ENCODE data around the gene BAHCC1. TPM values are rescaled to one million over a fixed set of nuclear protein-coding genes. Genes with fewer than 3 reads are reported as not detected.

Gene BAHCC1
- total RNA-seq, 1 experiment from 2014 or later, result 29.8 TPM

DNA sequence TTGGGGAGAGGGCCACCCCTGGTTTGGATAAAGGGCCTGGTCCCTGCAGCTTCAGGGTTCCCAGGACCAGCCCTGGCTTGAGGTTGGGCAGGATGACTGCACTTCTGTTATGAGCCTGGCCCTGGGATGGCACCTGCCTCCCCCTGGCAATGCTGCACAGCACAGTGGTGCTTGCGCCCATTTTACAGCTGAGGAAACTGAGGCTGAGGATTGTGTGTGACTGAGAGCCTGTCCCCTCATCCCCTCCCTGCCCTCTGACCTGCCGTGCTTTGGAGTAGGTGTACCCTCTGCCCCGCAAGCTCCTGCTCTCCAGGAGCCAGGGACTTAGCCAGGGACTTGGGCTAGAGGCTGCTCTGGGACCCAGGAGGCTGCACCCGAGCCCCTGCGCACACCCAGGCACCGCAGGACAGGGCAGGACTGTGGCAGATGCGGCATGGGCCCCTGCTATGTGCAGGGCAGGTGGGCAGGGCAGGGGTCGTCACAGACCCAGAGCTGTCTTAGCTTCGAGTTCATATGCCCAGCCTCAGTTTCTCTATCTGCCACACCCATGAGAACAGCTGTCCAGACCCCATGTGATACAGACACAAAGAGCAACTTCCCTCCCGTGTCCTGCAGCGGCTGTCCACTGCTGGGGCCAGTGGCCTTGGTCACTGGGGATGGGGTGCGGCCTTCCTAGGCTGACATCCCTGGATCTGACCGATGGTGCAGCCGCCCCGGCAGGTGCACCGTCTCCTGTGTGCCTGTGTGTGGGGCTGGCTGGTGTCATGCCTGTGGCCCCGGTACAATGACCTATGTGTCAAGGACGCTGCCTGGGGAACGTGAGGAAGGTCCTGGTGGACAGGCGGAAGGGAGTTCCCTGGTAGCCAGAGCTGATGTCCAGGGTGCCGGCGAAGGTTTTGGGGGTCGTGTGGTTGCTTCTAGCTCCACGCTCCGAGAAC lies 36.6 kb downstream of the BAHCC1 start:
- CTCF ChIA-PET, result interaction anchor here (1.2 to 4.7 kb wide), 4 partner anchors 9 to 122 kb away, joined by 3 to 45 read pairs (median 5); no protein-coding TSS in a partner anchor
- POLR2A ChIA-PET, result no interaction called here

DNA sequence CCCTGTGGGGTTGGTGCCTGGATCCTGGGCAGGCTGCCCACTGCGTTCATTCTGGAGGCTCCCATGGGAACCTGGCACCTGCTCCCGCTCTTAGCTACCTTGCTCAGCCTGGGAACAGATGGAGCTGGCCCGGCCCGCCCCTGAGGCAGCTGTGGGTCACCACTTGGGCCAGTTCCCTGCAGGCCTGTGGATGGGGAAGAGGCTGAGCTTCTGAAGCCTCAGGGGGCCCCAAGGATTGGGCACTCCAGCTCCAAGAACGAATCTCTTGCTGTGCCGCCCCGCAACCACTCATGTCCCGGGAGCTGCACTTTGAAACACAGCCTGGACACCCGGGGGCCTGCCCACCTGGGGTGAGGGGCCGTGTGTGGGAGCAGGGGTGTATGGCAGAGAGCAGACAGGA lies 37.7 kb downstream of the BAHCC1 start:
- ATAC-seq (no peak), DNase-seq (ENCODE audit: low spot score) (no peak)
- H3K4me1 Mint-ChIP-seq, result no peaks in the 10 kb centered on the region
- no peak overlapping the region for H3K4me3 Mint-ChIP-seq
- H3K36me3 Mint-ChIP-seq, result no peaks in the 10 kb centered on the region
- ChIA-PET POLR2A (interaction anchor here (0.8 kb wide), 1 partner anchor 29 kb away, joined by 3 read pairs; no protein-coding TSS in a partner anchor), CTCF (interaction anchor here (1.2 to 4.7 kb wide), 3 partner anchors 8 to 123 kb away, joined by 3 to 45 read pairs (median 4); no protein-coding TSS in a partner anchor)
- no peaks in the 10 kb centered on the region for H3K9me3 Mint-ChIP-seq
- H3K27me3 Mint-ChIP-seq (ENCODE audit: low read depth), result no peaks in the 10 kb centered on the region
- no peak for TF ChIP-seq SP1 (CRISPR knock-in tag; conservative IDR thresholded peaks at IDR 0.05)
- TF ChIP-seq, protein P1, sequence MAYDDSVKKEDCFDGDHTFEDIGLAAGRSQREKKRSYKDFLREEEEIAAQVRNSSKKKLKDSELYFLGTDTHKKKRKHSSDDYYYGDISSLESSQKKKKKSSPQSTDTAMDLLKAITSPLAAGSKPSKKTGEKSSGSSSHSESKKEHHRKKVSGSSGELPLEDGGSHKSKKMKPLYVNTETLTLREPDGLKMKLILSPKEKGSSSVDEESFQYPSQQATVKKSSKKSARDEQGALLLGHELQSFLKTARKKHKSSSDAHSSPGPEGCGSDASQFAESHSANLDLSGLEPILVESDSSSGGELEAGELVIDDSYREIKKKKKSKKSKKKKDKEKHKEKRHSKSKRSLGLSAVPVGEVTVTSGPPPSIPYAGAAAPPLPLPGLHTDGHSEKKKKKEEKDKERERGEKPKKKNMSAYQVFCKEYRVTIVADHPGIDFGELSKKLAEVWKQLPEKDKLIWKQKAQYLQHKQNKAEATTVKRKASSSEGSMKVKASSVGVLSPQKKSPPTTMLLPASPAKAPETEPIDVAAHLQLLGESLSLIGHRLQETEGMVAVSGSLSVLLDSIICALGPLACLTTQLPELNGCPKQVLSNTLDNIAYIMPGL (CRISPR knock-in tag; IDR thresholded peaks at IDR 0.05), result no peak
- TF ChIP-seq, protein P2, sequence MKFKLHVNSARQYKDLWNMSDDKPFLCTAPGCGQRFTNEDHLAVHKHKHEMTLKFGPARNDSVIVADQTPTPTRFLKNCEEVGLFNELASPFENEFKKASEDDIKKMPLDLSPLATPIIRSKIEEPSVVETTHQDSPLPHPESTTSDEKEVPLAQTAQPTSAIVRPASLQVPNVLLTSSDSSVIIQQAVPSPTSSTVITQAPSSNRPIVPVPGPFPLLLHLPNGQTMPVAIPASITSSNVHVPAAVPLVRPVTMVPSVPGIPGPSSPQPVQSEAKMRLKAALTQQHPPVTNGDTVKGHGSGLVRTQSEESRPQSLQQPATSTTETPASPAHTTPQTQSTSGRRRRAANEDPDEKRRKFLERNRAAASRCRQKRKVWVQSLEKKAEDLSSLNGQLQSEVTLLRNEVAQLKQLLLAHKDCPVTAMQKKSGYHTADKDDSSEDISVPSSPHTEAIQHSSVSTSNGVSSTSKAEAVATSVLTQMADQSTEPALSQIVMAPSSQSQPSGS (CRISPR knock-in tag; IDR thresholded peaks at IDR 0.05; ENCODE audit: borderline replicate concordance, low read depth), result no peak
- TF ChIP-seq JAZF1 (CRISPR knock-in tag; IDR thresholded peaks at IDR 0.05), result no peak
- TF ChIP-seq E2F1 (CRISPR knock-in tag; IDR thresholded peaks at IDR 0.05), result no peak
- no peak for TF ChIP-seq SOX15 (CRISPR knock-in tag; IDR thresholded peaks at IDR 0.05)
- TF ChIP-seq TCF7 (CRISPR knock-in tag; IDR thresholded peaks at IDR 0.05; ENCODE audit: low read depth), result no peak
- TF ChIP-seq ZNF425 (CRISPR knock-in tag; conservative IDR thresholded peaks at IDR 0.05), result no peak
- no peak for TF ChIP-seq ZNF138 (CRISPR knock-in tag; conservative IDR thresholded peaks at IDR 0.05)
- TF ChIP-seq CREM (CRISPR knock-in tag; IDR thresholded peaks at IDR 0.05), result no peak
- TF ChIP-seq, protein P3, sequence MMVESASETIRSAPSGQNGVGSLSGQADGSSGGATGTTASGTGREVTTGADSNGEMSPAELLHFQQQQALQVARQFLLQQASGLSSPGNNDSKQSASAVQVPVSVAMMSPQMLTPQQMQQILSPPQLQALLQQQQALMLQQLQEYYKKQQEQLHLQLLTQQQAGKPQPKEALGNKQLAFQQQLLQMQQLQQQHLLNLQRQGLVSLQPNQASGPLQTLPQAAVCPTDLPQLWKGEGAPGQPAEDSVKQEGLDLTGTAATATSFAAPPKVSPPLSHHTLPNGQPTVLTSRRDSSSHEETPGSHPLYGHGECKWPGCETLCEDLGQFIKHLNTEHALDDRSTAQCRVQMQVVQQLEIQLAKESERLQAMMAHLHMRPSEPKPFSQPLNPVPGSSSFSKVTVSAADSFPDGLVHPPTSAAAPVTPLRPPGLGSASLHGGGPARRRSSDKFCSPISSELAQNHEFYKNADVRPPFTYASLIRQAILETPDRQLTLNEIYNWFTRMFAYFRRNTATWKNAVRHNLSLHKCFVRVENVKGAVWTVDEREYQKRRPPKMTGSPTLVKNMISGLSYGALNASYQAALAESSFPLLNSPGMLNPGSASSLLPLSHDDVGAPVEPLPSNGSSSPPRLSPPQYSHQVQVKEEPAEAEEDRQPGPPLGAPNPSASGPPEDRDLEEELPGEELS (CRISPR knock-in tag; IDR thresholded peaks at IDR 0.05), result no peak
- H3K27ac Mint-ChIP-seq, result no peak overlapping the region

More for the DNA sequence above, 36.6 kb downstream of the BAHCC1 start:
- no peaks in the 10 kb centered on the region for H3K4me1 Mint-ChIP-seq
- H3K36me3 Mint-ChIP-seq, result no peaks in the 10 kb centered on the region
- no peak overlapping the region for H3K4me3 Mint-ChIP-seq
- no peaks in the 10 kb centered on the region for H3K9me3 Mint-ChIP-seq
- no peak for ATAC-seq
- DNase-seq (ENCODE audit: low spot score), result no peak
- TF ChIP-seq, protein P4, sequence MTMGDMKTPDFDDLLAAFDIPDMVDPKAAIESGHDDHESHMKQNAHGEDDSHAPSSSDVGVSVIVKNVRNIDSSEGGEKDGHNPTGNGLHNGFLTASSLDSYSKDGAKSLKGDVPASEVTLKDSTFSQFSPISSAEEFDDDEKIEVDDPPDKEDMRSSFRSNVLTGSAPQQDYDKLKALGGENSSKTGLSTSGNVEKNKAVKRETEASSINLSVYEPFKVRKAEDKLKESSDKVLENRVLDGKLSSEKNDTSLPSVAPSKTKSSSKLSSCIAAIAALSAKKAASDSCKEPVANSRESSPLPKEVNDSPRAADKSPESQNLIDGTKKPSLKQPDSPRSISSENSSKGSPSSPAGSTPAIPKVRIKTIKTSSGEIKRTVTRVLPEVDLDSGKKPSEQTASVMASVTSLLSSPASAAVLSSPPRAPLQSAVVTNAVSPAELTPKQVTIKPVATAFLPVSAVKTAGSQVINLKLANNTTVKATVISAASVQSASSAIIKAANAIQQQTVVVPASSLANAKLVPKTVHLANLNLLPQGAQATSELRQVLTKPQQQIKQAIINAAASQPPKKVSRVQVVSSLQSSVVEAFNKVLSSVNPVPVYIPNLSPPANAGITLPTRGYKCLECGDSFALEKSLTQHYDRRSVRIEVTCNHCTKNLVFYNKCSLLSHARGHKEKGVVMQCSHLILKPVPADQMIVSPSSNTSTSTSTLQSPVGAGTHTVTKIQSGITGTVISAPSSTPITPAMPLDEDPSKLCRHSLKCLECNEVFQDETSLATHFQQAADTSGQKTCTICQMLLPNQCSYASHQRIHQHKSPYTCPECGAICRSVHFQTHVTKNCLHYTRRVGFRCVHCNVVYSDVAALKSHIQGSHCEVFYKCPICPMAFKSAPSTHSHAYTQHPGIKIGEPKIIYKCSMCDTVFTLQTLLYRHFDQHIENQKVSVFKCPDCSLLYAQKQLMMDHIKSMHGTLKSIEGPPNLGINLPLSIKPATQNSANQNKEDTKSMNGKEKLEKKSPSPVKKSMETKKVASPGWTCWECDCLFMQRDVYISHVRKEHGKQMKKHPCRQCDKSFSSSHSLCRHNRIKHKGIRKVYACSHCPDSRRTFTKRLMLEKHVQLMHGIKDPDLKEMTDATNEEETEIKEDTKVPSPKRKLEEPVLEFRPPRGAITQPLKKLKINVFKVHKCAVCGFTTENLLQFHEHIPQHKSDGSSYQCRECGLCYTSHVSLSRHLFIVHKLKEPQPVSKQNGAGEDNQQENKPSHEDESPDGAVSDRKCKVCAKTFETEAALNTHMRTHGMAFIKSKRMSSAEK (CRISPR knock-in tag; IDR thresholded peaks at IDR 0.05; ENCODE audit: borderline replicate concordance), result no peak
- TF ChIP-seq FOXJ3 (CRISPR knock-in tag; IDR thresholded peaks at IDR 0.05; ENCODE audit: borderline replicate concordance) (no peak), TEAD1 (CRISPR knock-in tag; IDR thresholded peaks at IDR 0.05) (no peak), KAT7 (CRISPR knock-in tag; IDR thresholded peaks at IDR 0.05; ENCODE audit: borderline replicate concordance) (no peak), SP1 (CRISPR knock-in tag; conservative IDR thresholded peaks at IDR 0.05) (no peak)
- TF ChIP-seq, protein P5, sequence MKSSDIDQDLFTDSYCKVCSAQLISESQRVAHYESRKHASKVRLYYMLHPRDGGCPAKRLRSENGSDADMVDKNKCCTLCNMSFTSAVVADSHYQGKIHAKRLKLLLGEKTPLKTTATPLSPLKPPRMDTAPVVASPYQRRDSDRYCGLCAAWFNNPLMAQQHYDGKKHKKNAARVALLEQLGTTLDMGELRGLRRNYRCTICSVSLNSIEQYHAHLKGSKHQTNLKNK (CRISPR knock-in tag; IDR thresholded peaks at IDR 0.05), result no peak
- TF ChIP-seq, protein P6, sequence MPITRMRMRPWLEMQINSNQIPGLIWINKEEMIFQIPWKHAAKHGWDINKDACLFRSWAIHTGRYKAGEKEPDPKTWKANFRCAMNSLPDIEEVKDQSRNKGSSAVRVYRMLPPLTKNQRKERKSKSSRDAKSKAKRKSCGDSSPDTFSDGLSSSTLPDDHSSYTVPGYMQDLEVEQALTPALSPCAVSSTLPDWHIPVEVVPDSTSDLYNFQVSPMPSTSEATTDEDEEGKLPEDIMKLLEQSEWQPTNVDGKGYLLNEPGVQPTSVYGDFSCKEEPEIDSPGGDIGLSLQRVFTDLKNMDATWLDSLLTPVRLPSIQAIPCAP (CRISPR knock-in tag; IDR thresholded peaks at IDR 0.05), result no peak
- H3K27me3 Mint-ChIP-seq (ENCODE audit: low read depth), result no peaks in the 10 kb centered on the region
- no peak overlapping the region for H3K27ac Mint-ChIP-seq
